GM12878 (cell line): ENCODE results near the gene EYA2. TPM values are rescaled to one million over a fixed set of nuclear protein-coding genes. Genes with fewer than 3 reads are reported as not detected.

Source experiments
- ATAC-seq: fragments of 200-7000 bp; cut with Tn5 transposase; 3 replicates; pipeline ENCODE4 v1.9.1; 2020; ENCODE audit warnings: mild to moderate bottlenecking, moderate library complexity
- BruUV-seq: library from RNA; stranded (reverse); fragments of 400-500 nt; replicated peaks from 2 replicates; lab custom pipeline; 2021; lab: Mats Ljungman, UMichigan
- CTCF ChIA-PET: fragments of 300-600 bp; sonication (Branson Sonifier 250); formaldehyde crosslinking; extraction: SDS; loops from one replicate; lab custom pipeline; 2021; ENCODE audit warnings: inconsistent platforms; lab: Yijun Ruan, JAX
- POLR2A ChIA-PET: fragments of 350-600 bp; formaldehyde crosslinking; extraction: SDS; loops from one replicate; lab custom pipeline; 2021; ENCODE audit warnings: inconsistent platforms; lab: Charles Lee
- RAD21 ChIA-PET: fragments of 300-600 bp; sonication (Branson Sonifier 250); formaldehyde crosslinking; loops from one replicate; lab custom pipeline; 2023; ENCODE audit warnings: antibody characterized with exemption; ENCODE audit not compliant: unreplicated experiment; lab: Charles Lee
- SMC1A ChIA-PET: fragments of 300-600 bp; sonication (Branson Sonifier 250); formaldehyde crosslinking; loops from one replicate; lab custom pipeline; 2023; ENCODE audit not compliant: unreplicated experiment, uncharacterized antibody; lab: Charles Lee
- DNase-seq: peaks from one replicate; pipeline ENCODE4 v3.0.0-alpha.2; 2011; ENCODE audit warnings: low read depth, low spot score
- FAIRE-seq: peaks from 3 replicates; lab custom pipeline; 2011; peaks lifted over from hg19 to GRCh38; lab: Jason Lieb, UNC
- H2AFZ ChIP-seq: 2 replicates; pipeline ENCODE4 v1.6.0; 2011; ENCODE audit warnings: low read depth, low read length, control low read depth; ENCODE audit not compliant: control insufficient read depth
- H3K27ac ChIP-seq: 2 replicates; pipeline ENCODE4 v1.5.1; 2011; ENCODE audit warnings: control low read depth; ENCODE audit not compliant: control insufficient read depth, insufficient read depth
- H3K27me3 ChIP-seq, 2 experiments: replicated peaks in 1 of 2; 2 replicates each; pipeline versions ENCODE4 v1.6.0 to v1.6.1; 2011; ENCODE audit warnings: low read length in 1 of 2; ENCODE audit not compliant: control insufficient read depth in 2 of 2, insufficient read depth in 2 of 2
- H3K36me3 ChIP-seq, 2 experiments: 2 replicates each; pipeline ENCODE4 v1.5.1; 2011; ENCODE audit warnings: low read length in 1 of 2; ENCODE audit not compliant: control insufficient read depth in 2 of 2, insufficient read depth in 2 of 2
- H3K4me1 ChIP-seq: 2 replicates; pipeline ENCODE4 v1.6.1; 2011; ENCODE audit warnings: mild to moderate bottlenecking, low read length, moderate library complexity, mixed read lengths; ENCODE audit not compliant: control insufficient read depth, insufficient read depth
- H3K4me2 ChIP-seq: 2 replicates; pipeline ENCODE4 v1.6.0; 2011; ENCODE audit warnings: control low read depth; ENCODE audit not compliant: control insufficient read depth, insufficient read depth
- H3K4me3 ChIP-seq: fragments of 200-600 bp; sonication (generic); 2 replicates; pipeline ENCODE4 v1.5.1; 2016
- H3K79me2 ChIP-seq: 2 replicates; pipeline ENCODE4 v1.6.0; 2011; ENCODE audit warnings: low read length; ENCODE audit not compliant: control insufficient read depth, insufficient read depth
- H3K9ac ChIP-seq: 2 replicates; pipeline ENCODE4 v1.8.0; 2011; ENCODE audit warnings: low read length, control low read depth, mixed read lengths; ENCODE audit not compliant: control insufficient read depth, insufficient read depth
- H3K9me3 ChIP-seq: replicated peaks from 3 replicates; pipeline ENCODE4 v1.5.1; 2011; ENCODE audit warnings: mild to moderate bottlenecking, low read length; ENCODE audit not compliant: control insufficient read depth, insufficient read depth
- H4K20me1 ChIP-seq: 2 replicates; pipeline ENCODE4 v1.6.0; 2011; ENCODE audit not compliant: control insufficient read depth, insufficient read depth
- BCL11A ChIP-seq: IDR thresholded peaks from 2 replicates; pipeline ENCODE4 v1.6.1; 2011; ENCODE audit warnings: low read depth, low read length
- HDAC6 ChIP-seq: fragments of 200-600 bp; sonication (generic); IDR thresholded peaks from one replicate; pipeline ENCODE4 v1.8.0; 2017; ENCODE audit warnings: antibody characterized with exemption; ENCODE audit not compliant: unreplicated experiment
- SREBF1 ChIP-seq: IDR thresholded peaks from 2 replicates; pipeline ENCODE4 v1.6.1; 2012; ENCODE audit warnings: mild to moderate bottlenecking, low read length
- TCF7 ChIP-seq: IDR thresholded peaks from 2 replicates; pipeline ENCODE4 v1.6.1; 2014; ENCODE audit warnings: antibody characterized with exemption, borderline replicate concordance
- WGBS: methylation state at CpG from one replicate; pipeline ENCODE4 v1.1.6; 2016; ENCODE audit warnings: low lambda C conversion rate; ENCODE audit not compliant: insufficient replicate concordance, insufficient coverage; ENCODE audit errors: missing lambda C conversion rate; 5-methylcytosine and 5-hydroxymethylcytosine counted together
- in situ Hi-C: fragments of 300-500 bp; cut with MboI; formaldehyde crosslinking; loops from 9 replicates; pipeline ENCODE4 v1.14.3; 2018; ENCODE audit warnings: mixed read lengths
- intact Hi-C: fragments of 100-400 bp; cut with micrococcal nuclease; formaldehyde crosslinking; loops from one replicate; pipeline ENCODE4 v1.14.2; 2022; ENCODE audit not compliant: unreplicated experiment
- polyA plus RNA-seq, 11 experiments: library from polyadenylated mRNA; depleted of rRNA in 4 of 11; unstranded in 6 of 11; stranded (reverse) in 5 of 11; fragments of >200 nt; fragmentation: Nextera tagmentation in 4 of 11; fragmentation: Illumina TruSeq in 1 of 11; extraction: Ambion mirVana in 4 of 11; extraction: Trizol in 1 of 11; gene quantifications; 1 replicate in 1 of 11; 2 replicates in 10 of 11; pipeline versions ENCODE4 v1.2.1 to v1.2.3, GENCODE V29; 2011 to 2016; ENCODE audit warnings: inconsistent platforms in 2 of 11, missing spikeins in 2 of 11, low read depth in 1 of 11
- total RNA-seq, 4 experiments: library from RNA; depleted of rRNA in 3 of 4; stranded (reverse); fragments of >200 nt in 3 of 4; fragmentation: Illumina TruSeq in 1 of 4; extraction: Trizol in 1 of 4; gene quantifications; 2 replicates each; pipeline versions ENCODE4 v1.2.1 to v1.2.3, GENCODE V29; 2013 to 2021
- TF ChIP-seq, protein P1 (sequence below): fragments of 450-650 bp; formaldehyde crosslinking; IDR thresholded peaks from 2 replicates; pipeline ENCODE4 v1.4.0; 2020; ENCODE audit warnings: mild to moderate bottlenecking, moderate library complexity

The EYA2 gene
- total and polyA plus RNA-seq, 10 of the 15 experiments (the other 5 are each of a cell fraction or from before 2014, with no cell fraction given) = 0.20 TPM; not detected in 9

DNA sequence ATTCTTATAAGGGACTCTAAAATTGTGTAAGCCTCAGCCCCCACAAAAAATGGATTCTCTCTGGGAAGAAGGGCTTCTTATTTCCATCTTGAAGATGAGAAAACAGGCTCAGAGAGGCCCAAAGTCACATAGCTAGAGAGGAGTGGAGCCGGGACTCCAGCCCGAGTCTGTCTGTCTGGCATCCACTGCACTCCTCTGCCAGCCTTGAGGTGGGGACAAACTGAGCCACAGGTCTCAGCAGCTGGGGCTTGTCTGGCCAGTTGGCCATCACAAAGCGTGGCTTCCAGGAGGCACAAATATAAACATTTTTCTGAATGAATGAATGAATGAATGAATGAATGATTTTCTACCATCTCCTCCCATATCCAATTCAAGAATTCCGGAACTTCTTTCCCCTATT, 42.9 kb upstream of the EYA2 start:
- Histone ChIP-seq H3K9me3 (no peaks in the 10 kb centered on the region), H3K9ac (no peak overlapping the region), H3K27ac (no peak overlapping the region), H2AFZ (no peak overlapping the region), H3K79me2 (no peaks in the 10 kb centered on the region), H3K4me1 (no peaks in the 10 kb centered on the region), H3K4me3 (no peak overlapping the region), H3K27me3 (no peaks in the 10 kb centered on the region), H4K20me1 (no peaks in the 10 kb centered on the region), H3K4me2 (no peak overlapping the region), H3K36me3 (no peaks in the 10 kb centered on the region)
- ATAC-seq (no peak), DNase-seq (no peak), FAIRE-seq (no peak)
- intact Hi-C loops (no loop called here), in situ Hi-C loops (no loop called here)
- ChIA-PET POLR2A (no interaction called here), CTCF (no interaction called here), RAD21 (no interaction called here), SMC1A (no interaction called here)
- TF ChIP-seq SREBF1 = no peak
- TF ChIP-seq, protein P1, sequence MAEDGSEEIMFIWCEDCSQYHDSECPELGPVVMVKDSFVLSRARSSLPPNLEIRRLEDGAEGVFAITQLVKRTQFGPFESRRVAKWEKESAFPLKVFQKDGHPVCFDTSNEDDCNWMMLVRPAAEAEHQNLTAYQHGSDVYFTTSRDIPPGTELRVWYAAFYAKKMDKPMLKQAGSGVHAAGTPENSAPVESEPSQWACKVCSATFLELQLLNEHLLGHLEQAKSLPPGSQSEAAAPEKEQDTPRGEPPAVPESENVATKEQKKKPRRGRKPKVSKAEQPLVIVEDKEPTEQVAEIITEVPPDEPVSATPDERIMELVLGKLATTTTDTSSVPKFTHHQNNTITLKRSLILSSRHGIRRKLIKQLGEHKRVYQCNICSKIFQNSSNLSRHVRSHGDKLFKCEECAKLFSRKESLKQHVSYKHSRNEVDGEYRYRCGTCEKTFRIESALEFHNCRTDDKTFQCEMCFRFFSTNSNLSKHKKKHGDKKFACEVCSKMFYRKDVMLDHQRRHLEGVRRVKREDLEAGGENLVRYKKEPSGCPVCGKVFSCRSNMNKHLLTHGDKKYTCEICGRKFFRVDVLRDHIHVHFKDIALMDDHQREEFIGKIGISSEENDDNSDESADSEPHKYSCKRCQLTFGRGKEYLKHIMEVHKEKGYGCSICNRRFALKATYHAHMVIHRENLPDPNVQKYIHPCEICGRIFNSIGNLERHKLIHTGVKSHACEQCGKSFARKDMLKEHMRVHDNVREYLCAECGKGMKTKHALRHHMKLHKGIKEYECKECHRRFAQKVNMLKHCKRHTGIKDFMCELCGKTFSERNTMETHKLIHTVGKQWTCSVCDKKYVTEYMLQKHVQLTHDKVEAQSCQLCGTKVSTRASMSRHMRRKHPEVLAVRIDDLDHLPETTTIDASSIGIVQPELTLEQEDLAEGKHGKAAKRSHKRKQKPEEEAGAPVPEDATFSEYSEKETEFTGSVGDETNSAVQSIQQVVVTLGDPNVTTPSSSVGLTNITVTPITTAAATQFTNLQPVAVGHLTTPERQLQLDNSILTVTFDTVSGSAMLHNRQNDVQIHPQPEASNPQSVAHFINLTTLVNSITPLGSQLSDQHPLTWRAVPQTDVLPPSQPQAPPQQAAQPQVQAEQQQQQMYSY (CRISPR knock-in tag) = no peak
- no peak for TF ChIP-seq TCF7
- no TSS peak for BruUV-seq
- 51% methylated on average over 4 of the region's 4 CpGs for WGBS

DNA sequence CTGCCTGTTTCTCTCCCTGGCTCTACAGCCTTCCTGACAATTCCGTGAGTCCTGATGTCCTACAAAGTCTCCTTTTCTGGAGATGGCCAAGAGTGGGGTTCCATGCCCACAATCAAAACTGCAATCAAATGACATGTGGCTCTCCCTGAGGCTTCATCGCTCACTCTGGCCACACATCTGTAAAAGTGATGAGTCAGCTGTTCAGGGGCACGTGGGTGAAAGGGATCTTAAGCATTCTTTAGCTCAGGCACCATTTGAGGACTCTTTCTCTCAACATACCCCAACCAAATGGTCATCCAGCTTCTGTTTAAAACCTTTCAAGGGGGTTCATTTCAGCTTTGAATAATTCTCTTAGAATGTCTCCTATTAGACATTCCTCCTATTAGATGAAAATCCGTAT, 42.3 kb upstream of the EYA2 start:
- SMC1A ChIA-PET = no interaction called here
- FAIRE-seq = no peak
- Histone ChIP-seq H4K20me1 (no peaks in the 10 kb centered on the region), H3K27ac (no peak overlapping the region), H3K4me3 (no peak overlapping the region), H3K9me3 (no peaks in the 10 kb centered on the region), H3K79me2 (no peaks in the 10 kb centered on the region), H3K4me1 (no peaks in the 10 kb centered on the region), H3K9ac (no peak overlapping the region), H3K4me2 (no peak overlapping the region), H2AFZ (no peak overlapping the region)
- POLR2A ChIA-PET = no interaction called here
- no TSS peak for BruUV-seq
- intact Hi-C loops (no loop called here), in situ Hi-C loops (no loop called here)
- RAD21 ChIA-PET = no interaction called here
- CTCF ChIA-PET = no interaction called here
- no peak for ATAC-seq
- DNase-seq = no peak
- TF ChIP-seq BCL11A (no peak), HDAC6 (no peak)
- TF ChIP-seq, all 136 proteins: peak for 0
- Histone ChIP-seq H3K36me3 (no peaks in the 10 kb centered on the region), H3K27me3 (no peaks in the 10 kb centered on the region)
- 18% methylated on average over 4 of the region's 4 CpGs for WGBS
